GM20000 (cell line): ENCODE measurements around the gene SMAD1.

ENCODE experiments used
- DNase-seq: peaks from one replicate; pipeline ENCODE4 v3.0.0; 2012; ENCODE audit warnings: low spot score
- CTCF ChIP-seq: IDR thresholded peaks from 2 replicates; pipeline ENCODE4 v1.5.1; 2012; ENCODE audit warnings: mild to moderate bottlenecking, control low read depth; ENCODE audit errors: extremely low read depth, missing control alignments

The SMAD1 gene

GRCh38 chr4:145533961-145534360, 52.3 kb downstream of the SMAD1 start:
- no peak for TF ChIP-seq CTCF
- DNase-seq = no peak

GRCh38 chr4:145535202-145535601, 53.5 kb downstream of the SMAD1 start:
- no peak for DNase-seq
- no peak for TF ChIP-seq CTCF

GRCh38 chr4:145536044-145536443, 54.4 kb downstream of the SMAD1 start:
- TF ChIP-seq CTCF = no peak

GRCh38 chr4:145538596-145538995, 56.9 kb downstream of the SMAD1 start:
- DNase-seq = no peak

More at GRCh38 chr4:145536044-145536443, 54.4 kb downstream of the SMAD1 start:
- no peak for DNase-seq

GRCh38 chr4:145539671-145540070, 58.0 kb downstream of the SMAD1 start:
- no peak for DNase-seq
- TF ChIP-seq CTCF = no peak

More at GRCh38 chr4:145538596-145538995, 56.9 kb downstream of the SMAD1 start:
- no peak for TF ChIP-seq CTCF

GRCh38 chr4:145540235-145540634, 58.6 kb downstream of the SMAD1 start:
- no peak for DNase-seq

GRCh38 chr4:145541346-145541745, 59.7 kb downstream of the SMAD1 start:
- TF ChIP-seq CTCF = no peak
- no peak for DNase-seq

More at GRCh38 chr4:145540235-145540634, 58.6 kb downstream of the SMAD1 start:
- TF ChIP-seq CTCF = no peak
